ENCODE data around the gene MSI2. TPM values are rescaled to one million over a fixed set of nuclear protein-coding genes. Genes with fewer than 3 reads are reported as not detected.
A peak's percentile ranks its signal among the peaks of the same experiment; 100 is the strongest.

Gene MSI2
- total RNA-seq, 1 experiment from 2014 or later: 76.6 TPM

DNA sequence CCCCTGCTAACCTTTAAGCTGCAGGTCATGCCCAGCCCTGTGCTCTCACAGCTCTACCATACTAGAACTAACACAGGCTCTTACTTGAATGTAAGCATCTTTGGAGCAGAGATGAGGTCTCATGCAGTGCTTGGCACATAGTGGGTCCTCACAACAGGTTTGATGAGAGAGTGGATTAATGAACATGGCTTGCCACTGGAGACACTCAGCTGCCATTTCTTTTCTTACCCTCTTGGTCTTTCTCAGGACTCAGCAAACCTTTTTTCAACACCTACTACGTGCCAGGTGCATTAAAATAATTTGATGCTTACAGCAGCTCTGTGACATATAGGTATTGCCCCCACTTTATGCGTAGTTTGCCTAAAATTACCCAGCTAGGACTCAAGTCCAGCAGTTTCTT lies 133.2 kb downstream of the MSI2 start:
- DNase-seq: no peak
- Histone ChIP-seq H3K9me3 (replicated peaks) (0 out of 2 replicates have a peak, but pooled peaks cover 5% of the 10 kb centered on the region), H3K36me3 (peaks cover 7% of the 10 kb centered on the region)

DNA sequence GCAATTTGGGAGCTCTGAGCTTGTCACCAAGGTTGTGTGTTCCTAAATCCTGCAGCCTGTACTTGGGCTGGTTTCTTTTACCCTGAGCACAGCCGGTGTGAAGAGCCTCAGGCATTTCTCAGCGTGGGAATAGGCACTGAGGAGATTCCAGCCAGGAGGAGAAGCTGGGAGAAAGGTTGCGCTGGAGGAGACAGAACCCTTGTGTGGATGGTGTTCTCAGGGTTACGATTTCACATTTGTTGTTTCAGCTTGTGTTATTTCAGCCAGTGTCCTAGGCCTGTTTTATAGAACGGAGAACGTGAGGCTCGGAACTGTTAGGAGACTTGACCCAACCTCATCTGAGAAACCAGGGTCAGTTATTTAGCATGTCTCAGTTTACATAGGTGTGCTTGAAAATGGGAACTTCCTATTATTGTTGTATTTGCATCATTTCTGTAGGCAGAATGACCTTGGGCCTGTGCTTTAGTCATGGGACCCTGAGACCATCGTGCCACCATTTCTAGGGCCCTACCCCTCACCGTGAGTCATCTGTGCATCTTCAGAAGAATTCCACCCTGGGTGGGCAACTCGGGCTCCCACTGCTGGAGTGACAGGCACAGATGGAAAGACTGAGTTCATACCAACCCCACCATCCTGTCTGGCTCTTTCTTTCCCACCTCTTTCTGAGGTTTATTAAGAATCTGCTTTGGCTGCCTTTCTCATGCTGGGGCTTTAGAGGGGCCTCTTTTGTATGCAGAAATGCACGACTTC lies 134.9 kb downstream of the MSI2 start:
- Histone ChIP-seq H3K9me3 (replicated peaks) (0 out of 2 replicates have a peak, but pooled peaks cover 5% of the 10 kb centered on the region), H3K27ac (peak overlapping the region; percentile 94), H3K27me3 (no peaks in the 10 kb centered on the region), H3K4me1 (peaks cover 24% of the 10 kb centered on the region), H3K36me3 (peaks cover 7% of the 10 kb centered on the region), H3K4me3 (peak overlapping the region; percentile 27)
- peak; percentile 97 to 98 for DNase-seq

More for the DNA sequence above, 133.2 kb downstream of the MSI2 start:
- peaks cover 24% of the 10 kb centered on the region for H3K4me1 ChIP-seq
- H3K27ac ChIP-seq: no peak overlapping the region
- H3K27me3 ChIP-seq: no peaks in the 10 kb centered on the region
- no peak overlapping the region for H3K4me3 ChIP-seq

DNA sequence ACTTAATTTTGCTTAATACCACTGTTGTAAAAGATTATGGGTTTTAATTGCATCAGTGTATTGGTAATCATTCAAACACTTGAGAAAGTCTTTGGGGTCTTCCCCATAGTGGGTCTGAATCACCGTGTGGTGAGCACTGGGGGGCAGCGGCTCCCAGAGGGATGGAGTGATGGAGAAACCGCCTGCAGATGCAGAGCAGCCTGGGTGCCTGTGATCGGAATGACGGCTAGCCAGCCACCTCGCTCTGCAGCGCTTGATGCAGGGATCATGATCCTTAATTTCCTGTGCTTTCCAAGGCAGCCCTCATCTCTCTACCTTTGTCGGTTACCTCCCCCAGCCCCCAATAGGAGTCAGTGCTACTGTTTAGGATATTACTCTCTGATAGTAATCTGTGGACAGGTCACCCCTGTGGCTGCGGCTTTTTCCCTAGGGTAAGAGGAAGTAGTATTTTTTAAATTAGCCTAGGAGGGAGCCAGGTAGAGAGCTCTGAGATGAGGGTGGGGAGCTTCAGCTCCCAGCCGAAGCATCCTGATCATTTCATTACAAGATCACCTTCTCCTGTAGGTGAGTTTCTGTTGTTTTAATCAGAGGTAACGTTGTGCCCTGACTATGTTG lies 135.6 kb downstream of the MSI2 start:
- 0 out of 2 replicates have a peak, but pooled peaks cover 5% of the 10 kb centered on the region for H3K9me3 ChIP-seq (replicated peaks)
- H3K36me3 ChIP-seq: peaks cover 7% of the 10 kb centered on the region
- peak; percentile 79 for DNase-seq
- H3K4me3 ChIP-seq: peak overlapping the region; percentile 27
- H3K27ac ChIP-seq: peak overlapping the region; percentile 94
- peaks cover 24% of the 10 kb centered on the region for H3K4me1 ChIP-seq
- no peaks in the 10 kb centered on the region for H3K27me3 ChIP-seq

DNA sequence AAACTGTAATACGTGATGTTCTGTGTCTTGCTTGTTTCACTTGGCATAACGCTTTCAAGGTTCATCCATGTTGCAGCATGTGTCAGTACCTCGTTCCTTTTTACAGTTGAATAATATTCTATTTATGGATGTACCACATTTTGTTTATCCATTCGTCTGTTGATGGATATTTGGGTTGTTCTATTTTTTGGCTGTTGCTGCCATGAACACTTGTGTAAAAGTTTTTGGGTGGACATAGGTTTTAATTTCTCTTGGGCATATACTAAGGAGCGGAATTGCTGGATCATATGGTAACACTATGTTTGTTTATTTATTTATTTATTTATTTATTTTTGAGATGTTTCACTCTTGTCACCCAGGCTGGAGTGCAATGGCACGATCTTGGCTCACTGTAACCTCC lies 137.0 kb downstream of the MSI2 start:
- Histone ChIP-seq H3K4me1 (peaks cover 24% of the 10 kb centered on the region), H3K9me3 (replicated peaks) (0 out of 2 replicates have a peak, but pooled peaks cover 5% of the 10 kb centered on the region), H3K36me3 (peaks cover 7% of the 10 kb centered on the region), H3K27me3 (no peaks in the 10 kb centered on the region), H3K4me3 (no peak overlapping the region), H3K27ac (no peak overlapping the region)
- no peak for DNase-seq

DNA sequence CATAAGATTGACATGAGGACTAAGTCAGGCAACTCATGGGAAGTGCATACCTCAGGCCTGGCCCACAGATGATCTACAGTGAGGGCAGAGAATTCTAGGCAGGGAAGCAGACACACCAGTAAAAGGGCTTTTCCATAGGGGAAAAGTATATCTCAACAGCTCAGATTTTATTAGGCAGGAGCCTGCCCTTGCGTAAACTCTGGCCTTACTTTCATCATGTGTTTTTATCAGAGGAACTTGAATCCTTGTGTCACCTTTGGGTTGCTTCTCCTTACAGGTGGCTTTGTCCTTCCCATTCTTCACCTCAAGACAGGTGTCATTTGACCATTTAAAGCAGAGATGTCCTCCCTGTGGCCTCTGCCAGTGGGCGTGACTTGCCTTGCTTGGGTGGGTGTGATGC lies 138.1 kb downstream of the MSI2 start:
- no peak overlapping the region for H3K4me3 ChIP-seq
- peaks cover 24% of the 10 kb centered on the region for H3K4me1 ChIP-seq
- H3K27ac ChIP-seq: no peak overlapping the region
- H3K36me3 ChIP-seq: peaks cover 7% of the 10 kb centered on the region
- no peaks in the 10 kb centered on the region for H3K27me3 ChIP-seq
- DNase-seq: no peak
- 0 out of 2 replicates have a peak, but pooled peaks cover 5% of the 10 kb centered on the region for H3K9me3 ChIP-seq (replicated peaks)

DNA sequence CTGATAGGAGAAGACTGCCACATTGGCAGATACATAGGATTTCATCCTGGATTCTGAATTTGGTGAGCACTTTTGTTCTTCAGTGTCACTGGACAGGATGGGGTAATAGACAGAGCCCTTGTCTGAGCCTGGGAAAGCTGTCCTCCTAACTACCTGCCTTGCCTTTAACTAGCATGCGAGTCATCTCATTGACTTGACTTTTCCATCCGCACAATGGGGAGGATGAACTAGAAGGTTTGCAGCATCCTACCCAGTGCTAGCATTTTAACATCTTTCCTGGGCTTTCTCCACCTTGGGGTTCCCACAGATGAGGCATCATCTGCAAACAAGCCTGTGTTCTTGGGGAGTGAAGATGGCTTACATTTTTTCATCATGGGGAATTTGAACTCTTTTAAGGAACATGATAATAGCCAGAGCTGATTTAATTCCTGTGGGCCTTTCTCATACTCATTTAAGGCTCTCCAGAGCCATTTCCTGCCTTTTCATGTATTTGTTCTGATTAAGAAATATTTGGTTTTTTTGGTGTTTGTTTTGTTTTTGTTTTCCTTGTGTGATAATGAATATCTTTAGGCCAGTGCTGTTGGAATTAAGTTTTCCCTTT lies 139.5 kb downstream of the MSI2 start:
- H3K27me3 ChIP-seq: no peaks in the 10 kb centered on the region
- H3K9me3 ChIP-seq (replicated peaks): 0 out of 2 replicates have a peak, but pooled peaks cover 5% of the 10 kb centered on the region
- H3K36me3 ChIP-seq: peaks cover 7% of the 10 kb centered on the region
- H3K4me3 ChIP-seq: no peak overlapping the region
- no peak overlapping the region for H3K27ac ChIP-seq
- peaks cover 23% of the 10 kb centered on the region for H3K4me1 ChIP-seq
- no peak for DNase-seq

DNA sequence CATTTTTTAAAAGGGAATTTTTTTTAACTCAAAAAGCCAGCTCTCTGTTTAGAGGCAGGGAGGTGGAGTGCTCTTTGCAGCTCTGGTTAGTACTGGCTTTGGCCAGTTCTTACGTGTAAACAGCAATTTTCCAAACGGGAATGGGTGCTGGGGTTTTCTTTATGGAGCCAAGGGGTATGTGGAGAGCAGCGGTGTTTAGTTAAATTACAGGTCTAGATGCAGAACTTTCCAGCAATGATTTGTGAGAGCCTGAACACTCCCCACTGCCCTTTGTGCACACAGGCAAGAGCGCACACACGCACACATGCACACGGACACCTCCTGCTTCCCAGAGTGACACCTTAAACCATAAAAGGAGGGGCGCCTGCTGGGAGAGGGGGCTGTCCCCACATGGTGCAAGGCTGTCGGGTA lies 140.2 kb downstream of the MSI2 start:
- Histone ChIP-seq H3K36me3 (peaks cover 7% of the 10 kb centered on the region), H3K27ac (no peak overlapping the region), H3K4me1 (peaks cover 23% of the 10 kb centered on the region), H3K4me3 (no peak overlapping the region), H3K27me3 (no peaks in the 10 kb centered on the region), H3K9me3 (replicated peaks) (0 out of 2 replicates have a peak, but pooled peaks cover 5% of the 10 kb centered on the region)
- no peak for DNase-seq

DNA sequence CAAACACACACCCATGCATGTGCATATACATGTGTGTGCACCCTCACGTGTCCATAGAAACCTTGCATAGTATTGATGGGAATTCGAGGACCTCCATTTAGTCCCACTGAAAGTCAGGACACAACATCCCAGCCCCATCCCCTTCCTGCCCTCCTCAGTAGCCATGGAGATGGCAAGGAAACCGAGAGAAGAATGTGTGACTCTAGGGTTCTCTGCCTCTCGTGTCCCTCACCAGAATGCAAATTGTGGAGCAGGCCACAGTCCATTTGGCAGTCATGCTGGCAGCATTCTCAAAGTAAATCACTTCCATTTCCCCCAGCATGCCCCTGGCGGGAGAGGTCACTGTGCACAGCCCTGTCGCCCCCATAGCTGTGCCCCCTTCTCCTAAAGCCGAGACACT lies 141.1 kb downstream of the MSI2 start:
- Histone ChIP-seq H3K36me3 (peaks cover 7% of the 10 kb centered on the region), H3K27me3 (no peaks in the 10 kb centered on the region)
- DNase-seq: no peak

DNA sequence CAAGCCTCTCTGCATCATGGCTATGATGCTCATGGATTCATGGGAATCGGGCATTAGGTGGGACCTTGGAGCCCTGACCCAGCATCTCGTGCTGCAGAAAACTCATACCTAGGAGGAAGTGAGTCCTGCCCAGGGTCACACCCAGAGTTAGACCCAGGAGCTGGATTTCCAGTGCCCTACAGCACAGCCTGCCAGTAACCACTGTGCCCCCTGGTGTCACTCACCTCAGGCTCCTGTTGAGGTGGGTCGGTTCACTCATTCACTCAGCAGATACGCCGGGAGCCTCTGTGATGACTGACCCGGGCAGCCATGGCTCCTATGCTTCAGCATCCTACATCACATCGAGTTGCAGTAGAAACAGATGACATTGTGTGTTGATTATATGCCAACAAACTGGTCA lies 143.4 kb downstream of the MSI2 start:
- Histone ChIP-seq H3K27ac (no peak overlapping the region), H3K4me1 (peaks cover 10% of the 10 kb centered on the region), H3K36me3 (peaks cover 2% of the 10 kb centered on the region; the same call in 1 of the 2 replicates), H3K9me3 (replicated peaks) (no peaks in the 10 kb centered on the region), H3K27me3 (no peaks in the 10 kb centered on the region), H3K4me3 (no peak overlapping the region)
- DNase-seq: no peak

More for the DNA sequence above, 141.1 kb downstream of the MSI2 start:
- H3K4me3 ChIP-seq: no peak overlapping the region
- H3K27ac ChIP-seq: no peak overlapping the region
- 0 out of 2 replicates have a peak, but pooled peaks cover 5% of the 10 kb centered on the region for H3K9me3 ChIP-seq (replicated peaks)
- H3K4me1 ChIP-seq: peaks cover 20% of the 10 kb centered on the region

DNA sequence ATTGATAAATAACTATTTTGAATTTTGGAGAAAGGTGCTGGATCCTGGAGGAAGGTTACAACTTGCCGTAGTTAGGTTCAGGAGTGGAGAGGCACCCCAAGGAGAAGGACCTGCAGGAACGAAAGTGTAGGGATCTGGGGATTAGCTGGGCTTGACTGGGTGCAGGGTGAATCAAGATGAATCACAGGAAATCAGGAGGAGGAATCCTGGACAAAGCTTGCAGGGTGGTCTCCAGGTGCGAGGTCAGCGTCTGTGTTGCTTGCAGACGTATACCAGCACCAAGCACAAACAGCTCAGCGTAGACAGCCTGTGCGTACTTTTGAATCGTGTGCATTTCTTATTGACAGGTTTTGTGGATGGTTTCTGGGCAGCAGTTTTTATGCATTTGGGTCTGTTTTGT lies 144.3 kb downstream of the MSI2 start:
- H3K4me1 ChIP-seq: peaks cover 10% of the 10 kb centered on the region
- no peak for DNase-seq
- no peak overlapping the region for H3K4me3 ChIP-seq
- H3K27ac ChIP-seq: no peak overlapping the region
- no peaks in the 10 kb centered on the region for H3K27me3 ChIP-seq
- peaks cover 2% of the 10 kb centered on the region; the same call in 1 of the 2 replicates for H3K36me3 ChIP-seq
- H3K9me3 ChIP-seq (replicated peaks): no peaks in the 10 kb centered on the region

DNA sequence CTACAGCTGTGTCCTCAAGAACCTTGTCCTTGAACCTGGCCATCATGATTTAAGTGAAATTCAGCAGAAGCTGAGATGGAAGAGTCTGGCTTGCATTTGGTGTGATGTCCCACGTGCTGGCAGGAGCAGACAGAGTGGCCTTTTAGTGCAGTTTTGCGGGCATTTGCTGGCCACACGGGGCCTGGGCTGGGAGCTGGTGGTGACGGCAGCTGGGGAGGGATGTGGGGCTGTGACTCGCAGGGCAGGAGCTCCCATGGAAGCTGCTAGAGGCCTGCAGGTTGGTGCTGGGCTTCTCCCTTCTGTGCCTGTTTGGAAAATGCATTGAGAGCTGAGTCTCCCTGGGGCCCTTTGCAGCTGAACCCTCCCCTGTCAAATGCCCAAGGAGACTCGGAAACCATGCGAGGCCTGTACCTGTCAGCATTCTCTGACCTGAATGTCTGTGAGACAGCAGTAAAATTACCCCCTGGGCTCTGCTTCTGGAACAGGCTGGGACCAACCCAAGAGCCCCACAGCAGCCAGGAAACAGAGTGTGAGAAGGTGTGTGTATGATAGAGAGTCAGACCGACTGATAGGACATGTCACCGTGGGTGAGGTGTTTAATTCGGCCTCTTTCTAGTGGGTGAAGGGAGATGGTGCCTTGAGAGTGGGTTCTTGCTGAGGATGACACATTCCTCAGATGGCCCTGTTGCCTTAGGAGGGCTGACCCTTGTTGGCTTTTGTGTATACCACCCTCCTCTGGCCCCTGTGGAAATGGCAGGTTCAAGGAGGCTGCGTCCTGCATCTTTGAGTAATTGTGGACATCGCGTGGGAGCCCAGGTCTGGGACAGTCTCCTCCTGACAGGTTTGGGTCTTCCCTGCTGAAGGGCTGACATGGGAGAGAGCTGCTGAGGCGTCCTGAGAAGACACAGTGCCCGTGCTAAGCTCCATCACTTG lies 145.5 kb downstream of the MSI2 start:
- peaks cover 10% of the 10 kb centered on the region for H3K4me1 ChIP-seq
- H3K27ac ChIP-seq: no peak overlapping the region
- no peak overlapping the region for H3K4me3 ChIP-seq
- H3K27me3 ChIP-seq: no peaks in the 10 kb centered on the region
- DNase-seq: no peak
- peaks cover 2% of the 10 kb centered on the region; the same call in 1 of the 2 replicates for H3K36me3 ChIP-seq
- H3K9me3 ChIP-seq (replicated peaks): no peaks in the 10 kb centered on the region

DNA sequence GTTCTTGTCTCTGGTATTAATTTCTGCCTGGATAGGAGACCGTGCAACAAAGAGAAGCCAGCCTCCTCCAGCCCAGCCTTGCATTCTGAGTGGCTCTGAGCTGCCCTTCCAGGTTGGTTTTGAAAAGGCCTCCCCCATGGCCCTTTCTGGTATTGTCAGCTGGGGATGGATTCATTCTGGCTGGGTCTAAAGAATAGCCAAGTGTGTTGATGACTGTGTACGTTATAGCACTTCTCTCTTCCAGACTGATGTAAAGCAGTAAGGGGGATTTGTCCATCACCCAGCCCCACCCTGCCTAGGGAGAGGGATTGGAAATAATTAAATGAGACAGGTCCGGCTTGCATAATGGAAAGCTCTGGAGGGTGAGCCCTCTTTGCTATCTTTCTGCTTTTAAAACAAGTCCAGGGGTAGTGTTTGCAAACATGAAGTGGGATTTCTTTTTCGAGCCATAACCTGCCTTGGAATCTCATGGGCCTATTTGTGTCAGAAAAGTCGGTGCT lies 146.4 kb downstream of the MSI2 start:
- DNase-seq: no peak
- H3K27ac ChIP-seq: no peak overlapping the region
- no peaks in the 10 kb centered on the region for H3K27me3 ChIP-seq
- no peaks in the 10 kb centered on the region for H3K9me3 ChIP-seq (replicated peaks)
- peaks cover 2% of the 10 kb centered on the region; the same call in 1 of the 2 replicates for H3K36me3 ChIP-seq
- peaks cover 10% of the 10 kb centered on the region for H3K4me1 ChIP-seq
- H3K4me3 ChIP-seq: no peak overlapping the region

DNA sequence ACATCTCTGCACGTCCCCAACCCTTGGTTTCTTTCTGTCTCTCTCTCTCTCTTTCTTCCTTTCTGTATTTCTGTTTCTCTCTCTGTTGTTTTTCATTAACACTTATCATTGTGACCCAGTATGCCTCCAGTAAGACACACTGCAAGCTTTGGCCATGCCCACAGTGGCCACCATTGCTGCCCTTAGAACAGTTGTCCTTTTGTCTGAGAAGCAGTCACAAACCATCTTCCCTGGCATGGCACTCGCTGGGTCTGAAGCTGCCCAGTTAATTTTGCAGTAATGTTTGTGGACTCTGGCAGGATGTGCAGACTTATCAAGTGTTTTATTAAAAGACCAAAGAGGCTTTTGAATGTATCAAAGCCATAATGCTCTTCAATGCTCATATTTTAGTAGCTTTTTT lies 146.9 kb downstream of the MSI2 start:
- Histone ChIP-seq H3K27ac (no peak overlapping the region), H3K27me3 (no peaks in the 10 kb centered on the region), H3K36me3 (peaks cover 2% of the 10 kb centered on the region; the same call in 1 of the 2 replicates), H3K4me3 (no peak overlapping the region), H3K4me1 (peaks cover 10% of the 10 kb centered on the region), H3K9me3 (replicated peaks) (no peaks in the 10 kb centered on the region)
- DNase-seq: no peak

DNA sequence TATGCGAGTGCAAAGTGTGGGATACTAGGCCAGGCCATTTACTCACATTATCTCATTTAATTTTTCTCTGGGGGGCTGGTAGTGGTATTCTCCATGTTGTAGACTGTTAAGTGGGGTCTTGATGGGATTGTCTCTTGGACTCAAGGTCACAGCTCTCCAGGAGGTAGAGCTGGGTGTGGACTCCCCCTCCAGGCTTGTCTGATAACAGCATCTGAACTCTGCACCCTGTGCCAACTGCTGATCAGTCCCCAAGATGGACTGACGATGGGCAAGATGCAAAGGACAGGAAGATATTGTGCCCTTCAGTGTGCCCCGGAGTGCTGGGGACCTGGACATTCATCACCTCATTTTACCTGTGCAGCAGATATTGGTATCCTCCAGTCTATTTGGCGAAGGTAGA lies 147.8 kb downstream of the MSI2 start:
- DNase-seq: no peak
- H3K27ac ChIP-seq: no peak overlapping the region
- no peak overlapping the region for H3K4me3 ChIP-seq
- H3K36me3 ChIP-seq: peaks cover 2% of the 10 kb centered on the region; the same call in 1 of the 2 replicates
- no peaks in the 10 kb centered on the region for H3K27me3 ChIP-seq
- peaks cover 10% of the 10 kb centered on the region for H3K4me1 ChIP-seq
- no peaks in the 10 kb centered on the region for H3K9me3 ChIP-seq (replicated peaks)

Measured in SJCRH30 (cell line).